Hematopoietic multipotent progenitor cell treated with erythropoietin and hydrocortisone succinate and interleukin-3 and kit ligand, for 6 days (in vitro differentiated cells): ENCODE data around the gene SST.

Experiments
- DNase-seq: peaks from one replicate; pipeline ENCODE4 v3.0.0-alpha.2; 2015

Gene SST

GRCh38 chr3:187669675-187670504, at the start of gene SST:
Gene SST, minus strand, starts transcription at chr3:187670394. Its CDS starts 103 bp downstream, at chr3:187670291.
- DNase-seq, result peak; percentile 62

GRCh38 chr3:187719628-187720336, 49.6 kb upstream of the SST start:
- DNase-seq, result no peak

- no peak for DNase-seq
Measured at GRCh38 chr3:187718802-187719201, 48.6 kb upstream of the SST start.

- DNase-seq, result no peak
Measured at GRCh38 chr3:187717572-187717971, 47.4 kb upstream of the SST start.

- peak; percentile 85 for DNase-seq
Measured at GRCh38 chr3:187714404-187714979, 44.3 kb upstream of the SST start.

- peak; percentile 46 for DNase-seq
Measured at GRCh38 chr3:187713504-187713903, 43.3 kb upstream of the SST start.

- no peak for DNase-seq
Measured at GRCh38 chr3:187709155-187709554, 39.0 kb upstream of the SST start.

- no peak for DNase-seq
Measured at GRCh38 chr3:187708696-187709095, 38.5 kb upstream of the SST start.

GRCh38 chr3:187706971-187707370, 36.8 kb upstream of the SST start:
- DNase-seq, result peak; percentile 47

GRCh38 chr3:187705164-187705563, 35.0 kb upstream of the SST start:
- DNase-seq, result no peak

GRCh38 chr3:187702507-187703033, 32.4 kb upstream of the SST start, which contains the start of gene RTP2:
Gene RTP2, minus strand, starts transcription at chr3:187702557. Its CDS starts 429 bp downstream, at chr3:187702128.
- no peak for DNase-seq

- no peak for DNase-seq
Measured at GRCh38 chr3:187700249-187700648, 30.1 kb upstream of the SST start.

- no peak for DNase-seq
Measured at GRCh38 chr3:187698499-187699399, 28.6 kb upstream of the SST start.

- DNase-seq, result no peak
Measured at GRCh38 chr3:187696021-187696420, 25.8 kb upstream of the SST start.

- DNase-seq, result no peak
Measured at GRCh38 chr3:187695449-187695848, 25.3 kb upstream of the SST start.

- DNase-seq, result no peak
Measured at GRCh38 chr3:187694801-187695200, 24.6 kb upstream of the SST start.

GRCh38 chr3:187693431-187693830, 23.2 kb upstream of the SST start:
- DNase-seq, result no peak

GRCh38 chr3:187689984-187690383, 19.8 kb upstream of the SST start:
- no peak for DNase-seq

- DNase-seq, result no peak
Measured at GRCh38 chr3:187686621-187687273, 16.6 kb upstream of the SST start.

- no peak for DNase-seq
Measured at GRCh38 chr3:187685948-187686347, 15.8 kb upstream of the SST start.

- peak; percentile 27 for DNase-seq
Measured at GRCh38 chr3:187684880-187685279, 14.7 kb upstream of the SST start.

GRCh38 chr3:187684444-187684843, 14.2 kb upstream of the SST start:
- no peak for DNase-seq
